GM18867 (cell line): Measurements from ENCODE around the gene DNM2.
"Not testable (repeated sequence)": the region's sequence is repeated elsewhere in the genome, so short reads cannot be mapped to it uniquely, and the experiment has no call there.

ENCODE experiments used
- ATAC-seq: cut with Tn5 transposase; IDR thresholded peaks from one replicate; pipeline ENCODE4 v1.9.1; 2021; ENCODE audit warnings: mild to moderate bottlenecking, moderate library complexity; ENCODE audit not compliant: unreplicated experiment

The DNM2 gene

GRCh38 chr19:10720607-10721125 lies 2.8 kb downstream of the DNM2 start:
- no peak for ATAC-seq

DNA sequence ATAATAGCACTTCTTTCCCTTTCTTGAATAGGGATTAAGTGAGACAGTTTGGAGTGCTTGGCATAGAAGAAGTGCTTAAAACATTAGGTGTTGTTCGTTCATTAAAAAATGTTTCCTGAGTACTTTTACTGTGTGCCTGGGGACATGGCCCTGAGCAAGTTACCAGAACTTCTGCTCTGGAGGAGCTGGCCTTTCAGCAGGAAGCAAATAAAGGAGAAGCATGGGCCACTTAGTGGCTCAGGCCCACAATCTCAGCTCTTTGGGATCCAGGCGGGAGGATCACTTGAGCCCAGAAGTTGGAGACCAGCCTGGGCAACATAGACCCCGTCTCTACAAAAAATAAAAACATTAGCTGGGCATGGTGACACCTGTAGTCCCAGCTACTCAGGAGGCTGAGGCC lies 5.7 kb downstream of the DNM2 start:
- no peak for ATAC-seq

DNA sequence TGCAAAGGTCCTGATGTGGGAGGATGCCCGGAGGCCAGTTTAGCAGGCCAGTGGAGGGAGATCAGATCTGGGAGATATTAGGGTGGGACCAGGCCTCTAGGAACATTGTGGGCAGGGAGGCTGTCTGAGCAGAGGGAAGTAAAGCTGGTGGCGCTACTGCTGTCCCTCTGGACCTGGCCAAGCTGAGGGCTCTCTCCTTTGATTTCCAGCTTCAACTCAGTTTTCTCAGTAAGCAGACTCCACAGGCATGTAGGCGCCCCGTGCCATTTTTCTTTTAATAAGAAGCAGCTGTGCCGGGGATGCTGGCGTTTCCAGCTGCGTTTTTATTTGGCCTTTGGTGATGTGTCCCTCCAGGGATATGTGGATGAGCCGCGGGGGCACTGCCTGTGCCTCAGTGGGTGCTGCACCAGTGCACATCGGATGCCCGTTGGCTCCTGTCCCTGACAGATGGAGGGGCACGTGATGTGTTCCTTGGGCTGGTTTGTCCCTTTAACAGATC lies 6.7 kb downstream of the DNM2 start:
- ATAC-seq, result no peak

DNA sequence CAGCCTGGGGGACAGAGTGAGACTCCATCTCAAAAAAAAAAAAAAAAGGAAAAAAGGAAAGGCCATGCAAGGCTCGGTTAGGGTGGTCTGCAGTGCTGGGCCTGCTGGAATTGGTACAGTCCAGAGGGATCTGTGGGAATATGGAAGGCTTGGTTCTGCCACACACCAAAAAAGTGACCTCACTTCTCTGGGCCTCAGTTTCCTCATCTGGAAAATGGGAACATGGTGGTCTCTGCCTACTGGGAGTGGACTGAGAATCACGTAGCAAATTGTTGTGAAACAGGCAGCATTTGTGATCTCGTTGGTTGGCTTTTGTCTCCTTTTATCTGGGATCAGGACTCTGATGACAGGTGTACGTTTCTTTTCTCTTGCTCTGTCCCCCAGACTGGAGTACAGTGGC lies 7.5 kb downstream of the DNM2 start:
- no peak for ATAC-seq

DNA sequence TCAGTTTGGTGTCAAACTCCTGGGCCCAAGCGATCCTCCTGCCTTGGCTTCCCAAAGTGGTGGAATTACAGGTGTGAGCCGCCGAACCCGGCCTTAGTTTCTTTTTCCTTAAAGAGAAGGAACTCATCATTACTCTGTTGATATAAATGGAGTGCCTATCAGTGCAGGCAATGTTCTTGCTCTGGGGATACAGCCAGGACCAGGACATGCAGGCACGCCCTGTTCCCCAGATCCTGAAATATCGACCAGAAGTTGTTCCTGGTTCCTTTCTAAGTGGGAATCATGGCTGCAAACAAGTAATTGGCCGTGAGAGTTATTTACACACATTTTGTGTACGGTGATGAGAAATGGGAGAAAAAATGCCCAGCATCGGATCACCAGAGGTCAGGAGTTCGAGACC lies 8.4 kb downstream of the DNM2 start:
- ATAC-seq, result no peak

GRCh38 chr19:10727685-10728201 lies 9.9 kb downstream of the DNM2 start:
- ATAC-seq, result no peak

DNA sequence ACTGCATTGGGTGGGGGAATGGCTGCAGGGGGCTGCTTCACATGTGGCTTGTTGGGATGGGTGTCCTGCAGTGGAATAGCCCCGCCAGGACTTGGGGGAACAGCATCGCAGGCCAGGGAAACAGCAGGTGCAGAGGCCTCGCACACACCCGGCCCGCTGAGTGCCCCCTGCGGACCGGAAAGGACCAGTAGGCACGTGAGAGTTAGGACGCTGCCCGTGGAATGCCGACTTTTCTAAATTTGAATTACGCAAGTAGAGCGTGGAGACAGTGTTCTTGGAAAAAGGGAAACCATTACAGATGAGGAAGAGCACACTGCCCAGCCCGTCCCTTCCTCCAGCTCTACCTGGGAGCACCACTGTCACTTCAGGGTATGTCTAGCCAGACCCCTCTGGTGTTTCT lies 11.5 kb downstream of the DNM2 start:
- ATAC-seq, result no peak

GRCh38 chr19:10730932-10731331 lies 13.1 kb downstream of the DNM2 start:
- ATAC-seq, result no peak

DNA sequence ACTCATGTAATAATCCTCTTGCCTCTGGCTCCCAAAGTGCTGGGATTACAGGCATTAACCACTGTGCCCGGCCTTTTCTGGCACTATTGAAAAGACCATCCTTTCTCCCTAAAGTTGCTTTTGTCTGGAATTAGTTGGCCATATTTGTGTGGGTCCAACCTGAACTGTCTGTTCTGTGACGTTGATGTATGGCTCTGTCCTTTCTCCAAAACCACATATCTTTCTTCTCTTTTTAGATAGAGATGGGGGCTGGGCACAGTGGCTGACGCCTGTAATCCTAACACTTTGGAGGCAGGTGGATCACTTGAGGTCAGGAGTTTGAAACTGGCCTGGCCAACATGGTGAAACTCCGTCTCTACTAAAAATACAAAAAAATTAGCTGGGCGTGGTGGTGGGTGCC lies 17.9 kb downstream of the DNM2 start:
- ATAC-seq, result no peak

DNA sequence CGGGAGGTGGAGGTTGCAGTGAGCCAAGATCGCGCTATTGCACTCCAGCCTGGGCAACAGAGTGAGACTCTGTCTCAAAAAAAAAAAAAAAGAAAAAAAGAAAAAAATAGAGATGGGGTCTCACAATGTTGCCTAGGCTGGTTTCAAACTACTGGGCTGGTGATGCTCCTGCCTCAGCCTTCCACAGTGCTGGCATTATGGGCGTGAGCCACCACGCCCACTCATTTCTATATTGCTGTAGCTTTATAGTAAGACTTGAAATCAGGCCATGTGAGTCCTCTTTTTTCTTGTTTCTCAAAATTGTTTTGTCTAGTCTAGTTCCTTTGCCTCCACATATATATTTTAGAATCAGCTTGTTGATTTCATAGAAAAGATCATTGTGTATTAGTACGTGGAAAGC lies 18.3 kb downstream of the DNM2 start:
- ATAC-seq, result no peak

DNA sequence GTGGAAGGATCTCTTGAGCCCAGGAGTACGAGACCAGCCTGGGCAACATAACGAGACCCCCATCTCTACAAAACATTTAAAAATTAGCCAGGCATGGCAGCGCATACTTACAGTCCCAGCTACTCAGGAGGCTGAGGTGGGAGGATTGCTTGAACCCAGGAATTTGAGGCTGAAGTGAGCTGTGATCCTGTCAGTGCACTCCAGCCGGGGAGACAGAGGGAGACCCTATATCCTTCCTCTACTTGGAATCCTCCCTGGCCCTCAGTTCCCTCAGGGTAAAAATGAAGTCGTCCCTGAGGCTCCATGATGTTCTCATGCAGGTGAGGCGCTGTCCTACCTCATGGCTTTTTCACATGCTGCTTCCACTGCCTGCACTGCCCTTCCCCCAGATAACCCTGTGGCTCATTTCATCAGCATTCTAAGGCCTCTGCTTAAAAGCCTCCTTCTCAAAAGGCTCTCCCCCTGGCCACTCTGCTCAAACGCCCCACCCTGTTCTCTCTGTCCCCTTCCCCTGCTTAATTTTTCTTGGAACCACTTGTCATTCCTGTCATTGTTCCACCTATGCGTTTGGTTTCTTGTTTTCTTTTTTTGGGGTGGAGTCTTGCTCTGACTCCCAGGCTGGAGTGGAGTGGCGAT lies 19.2 kb downstream of the DNM2 start:
- ATAC-seq, result no peak

DNA sequence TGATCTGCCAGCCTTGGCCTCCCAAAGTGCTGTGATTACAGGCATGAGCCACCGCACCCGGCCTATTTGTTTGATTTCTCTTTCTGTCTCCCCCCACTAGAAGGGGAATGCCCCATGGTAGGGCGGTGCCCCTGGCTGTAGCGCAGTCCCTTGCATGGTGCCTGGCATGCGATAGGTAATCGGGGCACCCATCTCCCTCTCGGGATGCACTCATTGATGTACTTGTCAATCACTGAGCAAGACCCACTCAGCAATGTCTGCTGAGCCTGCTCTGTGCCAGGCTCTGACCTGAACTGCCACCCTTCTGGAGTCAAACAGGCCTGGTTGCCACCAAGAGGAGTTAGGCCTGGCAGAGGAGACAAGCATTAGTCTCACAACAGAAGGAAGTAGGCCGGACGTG lies 19.8 kb downstream of the DNM2 start:
- no peak for ATAC-seq

DNA sequence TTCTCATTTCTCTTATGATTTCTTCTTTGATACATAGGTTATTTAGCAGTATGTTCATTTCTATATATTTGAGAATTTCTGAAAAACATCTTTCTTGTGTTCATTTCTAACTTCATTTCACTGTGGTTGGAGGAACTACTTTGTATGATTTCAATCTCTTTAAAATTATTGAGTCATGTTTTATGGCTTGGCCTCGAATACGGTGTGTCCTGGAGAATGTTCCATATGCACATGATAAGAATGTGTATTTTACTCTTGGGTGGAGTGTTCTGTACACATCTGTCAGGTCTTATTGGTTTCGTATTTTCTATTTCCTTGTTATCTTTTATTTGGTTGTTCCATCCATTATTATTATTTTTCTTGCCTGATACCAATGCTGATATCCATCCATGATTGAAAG lies 22.9 kb downstream of the DNM2 start:
- no peak for ATAC-seq

- no peak for ATAC-seq
Observed at GRCh38 chr19:10742476-10742875, 24.6 kb downstream of the DNM2 start.

GRCh38 chr19:10744253-10744798 lies 26.4 kb downstream of the DNM2 start:
- no peak for ATAC-seq

- no peak for ATAC-seq
Observed at GRCh38 chr19:10744801-10745293, 27.0 kb downstream of the DNM2 start.

DNA sequence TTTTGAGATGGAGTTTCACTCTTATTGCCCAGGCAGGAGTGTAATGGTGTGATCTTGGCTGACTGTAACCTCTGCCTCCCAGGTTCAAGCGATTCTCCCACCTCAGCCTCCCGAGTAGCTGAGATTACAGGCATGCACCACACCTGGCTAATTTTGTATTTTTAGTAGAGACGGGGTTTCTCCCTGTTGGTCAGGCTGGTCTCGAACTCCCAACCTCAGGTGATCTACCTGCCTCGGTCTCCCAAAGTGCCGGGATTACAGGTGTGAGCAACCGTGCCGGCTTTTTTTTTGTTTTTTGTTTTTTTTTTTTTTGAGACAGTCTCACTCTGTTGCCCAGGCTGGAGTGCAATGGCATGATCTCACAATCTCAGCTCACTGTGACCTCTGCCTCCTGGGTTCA lies 28.6 kb downstream of the DNM2 start:
- not testable (repeated sequence) for ATAC-seq

DNA sequence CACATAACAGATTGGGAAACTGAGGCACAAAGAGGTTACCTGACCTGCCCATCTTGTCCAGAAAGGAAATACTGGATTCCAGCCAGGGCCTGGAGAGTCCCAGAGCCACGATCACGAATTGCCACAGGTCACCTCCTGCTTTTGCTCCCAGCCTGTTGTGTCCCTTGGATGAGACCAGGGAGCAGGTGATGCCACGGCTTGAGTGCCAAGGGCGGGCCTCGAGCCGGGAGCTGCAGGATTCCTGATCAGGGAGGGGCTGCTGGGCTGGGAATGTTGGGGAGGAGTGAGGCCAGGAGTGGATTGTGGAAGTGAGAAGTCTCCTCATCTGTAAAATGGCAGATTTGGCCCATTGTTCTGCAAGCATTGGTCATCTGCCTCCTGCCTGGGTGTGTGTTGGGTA lies 29.4 kb downstream of the DNM2 start:
- ATAC-seq, result no peak

DNA sequence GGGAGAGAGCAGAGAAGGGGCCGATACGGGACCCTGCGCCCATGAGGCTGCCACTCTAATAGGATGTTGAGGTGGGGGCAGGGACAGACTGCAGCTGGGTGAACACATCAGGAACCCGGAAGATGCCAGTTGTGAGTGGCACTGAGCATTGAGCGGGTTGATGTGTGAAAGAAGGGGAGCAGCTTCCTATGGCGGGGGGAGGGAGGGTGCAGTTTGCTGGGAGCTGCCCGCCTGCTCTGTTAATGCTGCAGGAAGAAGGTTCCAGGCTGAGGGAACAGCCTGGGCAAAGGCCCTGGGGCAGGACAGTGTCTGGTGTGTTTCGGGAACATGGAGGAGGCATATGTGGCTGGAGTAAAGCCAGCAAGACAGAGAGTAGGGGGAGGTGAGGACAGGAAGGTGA lies 29.8 kb downstream of the DNM2 start:
- ATAC-seq, result no peak

DNA sequence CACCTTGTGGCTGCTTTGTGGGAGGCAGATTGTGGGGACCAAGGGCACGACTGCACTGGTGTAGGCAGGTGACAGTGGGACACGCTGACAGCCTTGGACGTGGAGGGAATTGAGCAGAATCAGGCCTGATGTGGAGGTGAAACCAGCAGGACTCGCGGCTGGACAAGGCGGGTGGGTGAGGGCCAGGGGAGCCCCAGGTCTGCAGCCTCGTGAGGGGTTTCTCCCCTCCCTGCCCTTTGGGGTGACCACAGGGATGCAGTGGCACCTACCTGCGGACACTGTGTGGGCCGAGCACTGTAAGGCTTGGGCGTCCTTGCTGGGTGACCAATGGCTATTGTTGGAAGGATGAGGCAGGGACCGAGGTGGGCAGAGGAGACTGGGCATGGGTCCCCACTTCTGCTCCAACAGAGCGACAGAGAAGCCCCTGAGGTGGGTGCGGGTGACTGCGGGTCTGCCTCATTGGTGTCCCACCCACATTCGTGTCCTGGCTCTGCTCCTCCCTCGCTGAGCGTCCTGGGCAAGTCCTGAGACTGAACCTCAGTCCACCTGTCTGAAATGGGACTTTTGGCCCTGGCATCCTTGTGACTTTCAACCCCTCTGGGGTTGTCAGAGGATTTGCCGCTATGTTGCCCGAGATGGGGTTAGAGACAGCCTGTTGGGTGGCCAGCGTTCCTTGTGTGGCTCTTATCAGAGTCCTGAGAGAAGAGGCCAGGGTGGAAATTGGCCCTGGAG lies 30.5 kb downstream of the DNM2 start:
- ATAC-seq, result no peak

DNA sequence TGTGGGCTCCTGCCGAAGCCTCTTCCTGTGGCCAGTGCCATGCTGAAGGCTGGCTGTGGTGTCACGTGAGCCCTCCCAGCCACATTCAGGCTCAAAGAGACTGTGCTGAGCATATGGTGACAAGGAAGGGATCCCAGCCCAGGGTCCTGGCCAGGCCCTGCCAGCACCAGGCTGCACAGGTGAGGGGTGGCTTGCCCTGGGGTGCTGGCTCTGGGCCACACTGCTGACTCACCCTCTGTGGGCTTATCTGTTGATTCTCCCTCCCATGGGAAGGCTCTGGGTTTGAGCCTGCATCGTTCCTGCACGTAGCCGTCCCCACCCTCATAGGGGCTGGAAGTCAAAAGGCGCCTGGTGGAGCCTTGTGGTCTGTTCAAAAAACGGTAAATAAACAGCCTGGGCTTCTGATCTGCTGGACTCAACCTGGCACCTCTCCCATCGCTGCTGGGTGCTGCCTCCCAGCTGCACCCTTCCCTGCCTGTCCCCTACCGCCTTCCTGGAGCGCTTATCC lies 31.1 kb downstream of the DNM2 start:
- no peak for ATAC-seq
